Colonic mucosa (tissue), 4 donors: ENCODE results near the gene DMP1. TPM values are rescaled to one million over a fixed set of nuclear protein-coding genes. Genes with fewer than 3 reads are reported as not detected.

ENCODE experiments used
- DNase-seq: peaks from one replicate; pipeline ENCODE4 v3.0.0-alpha.2; 2020
- H3K27ac ChIP-seq: fragments of 200-600 bp; one replicate; pipeline ENCODE4 v1.8.0; 2021
- H3K27me3 ChIP-seq: fragments of 200-600 bp; one replicate; pipeline ENCODE4 v1.8.0; 2021
- H3K36me3 ChIP-seq: fragments of 200-600 bp; one replicate; pipeline ENCODE4 v1.8.0; 2021
- H3K4me1 ChIP-seq: fragments of 200-600 bp; one replicate; pipeline ENCODE4 v1.8.0; 2021; ENCODE audit warnings: mild to moderate bottlenecking
- H3K4me3 ChIP-seq: fragments of 200-600 bp; one replicate; pipeline ENCODE4 v1.8.0; 2021
- H3K9ac ChIP-seq, 2 donors: one replicate each; pipeline ENCODE4 v1.7.0; 2013; ENCODE audit warnings: control low read depth in 2 of 2, low read depth in 2 of 2, low read length in 2 of 2
- H3K9me3 ChIP-seq: fragments of 200-600 bp; one replicate; pipeline ENCODE4 v1.8.0; 2021
- CTCF ChIP-seq: fragments of 200-600 bp; IDR thresholded peaks from one replicate; pipeline ENCODE4 v1.8.0; 2022; ENCODE audit warnings: antibody characterized with exemption, mild to moderate bottlenecking
- intact Hi-C: fragments of 100-400 bp; cut with DNase I; formaldehyde crosslinking; loops from one replicate; pipeline ENCODE4 v1.14.1; 2022
- total RNA-seq, 2 donors: library from RNA; stranded (reverse); fragmentation: NEBNext Ultra II Directional in 1 of 2; extraction: Animal tissue kit (Norgen Biotek cat#: 25700) in 1 of 2; gene quantifications; one replicate each; pipeline ENCODE4 v1.2.1, GENCODE V29; 2021
- donor health status: healthy.
- donor health status: DM: no; HTN: no; CAD: no.
- donor health status: DM: no; HTN: no; CAD: no.

DMP1 gene
- total RNA-seq, 2 donors from 2014 or later, result not detected

- Histone ChIP-seq H3K27me3 (no peaks in the 10 kb centered on the region), H3K27ac (no peak overlapping the region), H3K4me3 (no peak overlapping the region), H3K36me3 (no peaks in the 10 kb centered on the region), H3K9me3 (no peaks in the 10 kb centered on the region), H3K4me1 (no peaks in the 10 kb centered on the region), H3K9ac (no peak overlapping the region)
- intact Hi-C loops, result no loop called here
- no peak for TF ChIP-seq CTCF
- DNase-seq, result no peak
Observed at GRCh38 chr4:87657525-87657924, 7.4 kb downstream of the DMP1 start.

- Histone ChIP-seq H3K36me3 (no peaks in the 10 kb centered on the region), H3K4me1 (no peaks in the 10 kb centered on the region), H3K9me3 (no peaks in the 10 kb centered on the region), H3K4me3 (no peak overlapping the region), H3K27me3 (no peaks in the 10 kb centered on the region), H3K9ac (no peak overlapping the region), H3K27ac (no peak overlapping the region)
- no peak for TF ChIP-seq CTCF
- no peak for DNase-seq
- intact Hi-C loops, result no loop called here
Observed at GRCh38 chr4:87659247-87659931, 9.3 kb downstream of the DMP1 start.

GRCh38 chr4:87662871-87663270, 12.8 kb downstream of the DMP1 start:
- TF ChIP-seq CTCF, result no peak
- H3K27ac ChIP-seq, result no peak overlapping the region

GRCh38 chr4:87669373-87669772, 19.3 kb downstream of the DMP1 start:
- H3K27me3 ChIP-seq, result no peaks in the 10 kb centered on the region
- H3K4me1 ChIP-seq, result no peaks in the 10 kb centered on the region
- no peak overlapping the region for H3K4me3 ChIP-seq
- no peak for DNase-seq
- TF ChIP-seq CTCF, result no peak
- no peaks in the 10 kb centered on the region for H3K36me3 ChIP-seq
- H3K9ac ChIP-seq, result no peak overlapping the region
- intact Hi-C loops, result no loop called here
- no peak overlapping the region for H3K27ac ChIP-seq
- no peaks in the 10 kb centered on the region for H3K9me3 ChIP-seq

More at GRCh38 chr4:87662871-87663270, 12.8 kb downstream of the DMP1 start:
- H3K4me1 ChIP-seq, result no peaks in the 10 kb centered on the region
- no peak for DNase-seq
- H3K27me3 ChIP-seq, result no peaks in the 10 kb centered on the region
- no peaks in the 10 kb centered on the region for H3K36me3 ChIP-seq
- intact Hi-C loops, result no loop called here
- H3K9ac ChIP-seq, result no peak overlapping the region
- no peak overlapping the region for H3K4me3 ChIP-seq
- no peaks in the 10 kb centered on the region for H3K9me3 ChIP-seq

GRCh38 chr4:87677731-87678130, 27.7 kb downstream of the DMP1 start:
- no peaks in the 10 kb centered on the region for H3K4me1 ChIP-seq
- no peak for DNase-seq
- H3K9me3 ChIP-seq, result no peaks in the 10 kb centered on the region
- no peak overlapping the region for H3K9ac ChIP-seq
- intact Hi-C loops, result no loop called here
- no peaks in the 10 kb centered on the region for H3K27me3 ChIP-seq
- H3K4me3 ChIP-seq, result no peak overlapping the region
- H3K36me3 ChIP-seq, result no peaks in the 10 kb centered on the region
- no peak overlapping the region for H3K27ac ChIP-seq
- no peak for TF ChIP-seq CTCF
